GM19463 (cell line): ENCODE data around the gene M6PR.
A peak's percentile ranks its signal among the peaks of the same experiment; 100 is the strongest.
"Not testable (repeated sequence)": the region's sequence is repeated elsewhere in the genome, so short reads cannot be mapped to it uniquely, and the experiment has no call there.

Experiments
- ATAC-seq: cut with Tn5 transposase; IDR thresholded peaks from one replicate; pipeline ENCODE4 v1.9.1; 2021; ENCODE audit warnings: mild to moderate bottlenecking, moderate library complexity; ENCODE audit not compliant: unreplicated experiment

Gene M6PR

GRCh38 chr12:8914033-8914715, 35.3 kb downstream of the M6PR start, which contains the start of gene PHC1:
Gene PHC1 (plus strand): TSS chr12:8914509. CDS start chr12:8917678, 3,169 bp downstream.
- peak; percentile 72 for ATAC-seq

GRCh38 chr12:8913702-8914032, 35.8 kb downstream of the M6PR start:
- no peak for ATAC-seq

- ATAC-seq: no peak
Measured at GRCh38 chr12:8912914-8913313, 36.5 kb downstream of the M6PR start.

- ATAC-seq: no peak
Measured at GRCh38 chr12:8911606-8912268, 37.7 kb downstream of the M6PR start.

GRCh38 chr12:8909752-8910151, 39.7 kb downstream of the M6PR start:
- ATAC-seq: no peak

- no peak for ATAC-seq
Measured at GRCh38 chr12:8907513-8907912, 41.9 kb downstream of the M6PR start.

GRCh38 chr12:8906266-8907180, 42.9 kb downstream of the M6PR start:
- ATAC-seq: no peak

- ATAC-seq: no peak
Measured at GRCh38 chr12:8905546-8905945, 43.9 kb downstream of the M6PR start.

GRCh38 chr12:8904665-8905064, 44.8 kb downstream of the M6PR start:
- ATAC-seq: no peak

- ATAC-seq: no peak
Measured at GRCh38 chr12:8903646-8904045, 45.8 kb downstream of the M6PR start.

GRCh38 chr12:8902703-8903102, 46.7 kb downstream of the M6PR start:
- not testable (repeated sequence) for ATAC-seq

GRCh38 chr12:8899830-8900229, 49.6 kb downstream of the M6PR start:
- ATAC-seq: no peak

- no peak for ATAC-seq
Measured at GRCh38 chr12:8897081-8897480, 52.4 kb downstream of the M6PR start.

GRCh38 chr12:8894986-8895385, 54.5 kb downstream of the M6PR start:
- no peak for ATAC-seq

GRCh38 chr12:8894378-8894777, 55.1 kb downstream of the M6PR start:
- ATAC-seq: no peak

GRCh38 chr12:8891976-8892375, 57.5 kb downstream of the M6PR start:
- ATAC-seq: no peak
